NCI-H146 (cell line): ENCODE measurements around the gene RNF138.

Experiments
- DNase-seq: peaks from one replicate; lab custom pipeline; 2025; lab: John Stamatoyannopoulos, UW

RNF138 gene

GRCh38 chr18:32091724-32092421 lies at the start of gene RNF138:
Gene RNF138, plus strand, starts transcription at chr18:32091874. Its CDS starts 903 bp downstream, at chr18:32092777.
- peak; percentile 97 for DNase-seq

- DNase-seq = no peak
These were observed 49.3 kb upstream of the RNF138 start for GRCh38 chr18:32042337-32042736.

DNA sequence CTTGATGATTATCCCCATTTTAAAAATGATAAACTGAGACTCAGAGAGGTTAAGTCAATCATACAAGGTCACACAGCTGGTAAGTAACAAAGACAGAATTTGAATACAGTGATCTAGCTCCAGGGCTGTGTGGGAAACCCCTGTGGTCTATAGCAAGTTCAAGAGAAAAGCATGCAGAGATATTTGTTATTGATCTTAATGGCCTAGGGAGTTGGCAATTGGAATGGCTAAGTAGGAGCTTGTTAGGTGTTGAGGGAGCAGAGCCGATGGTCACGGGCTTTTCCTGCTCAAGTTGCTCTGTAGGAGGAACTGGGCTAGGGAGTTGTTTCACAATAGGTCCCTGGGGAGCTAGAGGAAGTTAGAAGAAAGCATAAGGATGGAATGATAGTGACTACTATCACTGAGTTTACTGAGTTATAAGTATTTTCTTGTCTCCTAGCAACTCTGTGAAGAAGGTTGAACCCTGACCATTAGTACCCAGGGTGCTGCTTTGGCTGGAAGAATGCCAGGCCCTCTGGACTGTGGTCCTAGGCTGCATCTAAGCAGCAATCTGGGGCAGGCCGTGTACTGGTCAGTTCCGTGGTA lies 43.1 kb upstream of the RNF138 start:
- no peak for DNase-seq

DNA sequence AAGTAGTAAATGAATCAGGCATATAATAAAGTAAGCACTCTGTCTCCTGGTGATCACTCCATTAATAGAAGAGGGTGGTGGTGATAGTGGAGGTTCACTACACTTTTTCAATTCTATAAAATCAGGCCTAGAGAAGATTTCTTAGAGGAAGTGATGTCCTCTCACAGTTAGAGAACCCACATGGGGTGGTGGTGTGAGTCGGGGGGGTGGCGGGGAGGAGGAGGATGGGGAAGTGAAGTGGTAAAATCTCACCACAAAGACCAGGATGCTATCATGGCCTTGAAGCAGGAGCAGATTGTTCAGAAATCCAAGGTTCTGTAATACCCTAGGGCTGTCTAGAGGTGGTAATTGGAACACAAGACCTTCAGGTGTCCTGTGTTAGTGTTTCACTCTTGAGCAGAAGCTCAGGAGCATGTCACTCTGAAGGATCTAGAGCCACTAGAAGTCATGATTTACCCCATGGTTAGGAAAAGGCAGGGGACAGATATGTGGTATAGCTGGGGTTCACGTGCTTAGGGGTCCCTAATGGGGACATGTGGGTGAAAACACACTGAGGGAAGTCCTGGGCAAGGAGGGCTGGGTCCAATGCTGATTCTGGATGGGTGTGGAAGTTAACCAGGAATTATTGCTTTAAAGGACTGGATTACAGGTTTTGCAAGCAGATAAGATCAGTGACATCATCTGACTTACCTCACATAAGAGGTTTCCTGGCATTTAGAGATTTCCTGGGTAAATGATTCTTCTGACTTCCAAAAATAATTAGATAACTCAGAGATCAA lies 42.1 kb upstream of the RNF138 start:
- no peak for DNase-seq

GRCh38 chr18:32056613-32057358 lies 34.9 kb upstream of the RNF138 start:
- no peak for DNase-seq

GRCh38 chr18:32057624-32058165 lies 34.0 kb upstream of the RNF138 start:
- no peak for DNase-seq

DNA sequence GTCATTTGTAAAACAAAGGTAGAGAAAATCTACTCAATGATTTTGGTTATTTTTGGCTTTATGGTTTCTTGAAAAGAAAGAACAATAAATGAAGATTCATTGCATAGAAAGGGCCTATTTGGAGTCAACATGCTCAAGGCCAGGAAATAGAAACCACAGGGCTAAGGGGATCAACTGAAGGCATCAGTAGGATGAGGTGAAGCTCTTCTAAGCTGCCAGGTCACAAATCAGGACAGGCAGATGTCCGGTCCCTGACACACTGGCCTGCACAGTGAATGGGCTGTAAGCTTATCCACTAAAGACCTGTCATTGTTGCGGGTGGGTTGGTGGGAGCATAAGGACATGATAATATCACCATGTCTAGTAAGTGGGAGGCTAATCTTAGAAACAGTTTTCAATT lies 31.6 kb upstream of the RNF138 start:
- no peak for DNase-seq

DNA sequence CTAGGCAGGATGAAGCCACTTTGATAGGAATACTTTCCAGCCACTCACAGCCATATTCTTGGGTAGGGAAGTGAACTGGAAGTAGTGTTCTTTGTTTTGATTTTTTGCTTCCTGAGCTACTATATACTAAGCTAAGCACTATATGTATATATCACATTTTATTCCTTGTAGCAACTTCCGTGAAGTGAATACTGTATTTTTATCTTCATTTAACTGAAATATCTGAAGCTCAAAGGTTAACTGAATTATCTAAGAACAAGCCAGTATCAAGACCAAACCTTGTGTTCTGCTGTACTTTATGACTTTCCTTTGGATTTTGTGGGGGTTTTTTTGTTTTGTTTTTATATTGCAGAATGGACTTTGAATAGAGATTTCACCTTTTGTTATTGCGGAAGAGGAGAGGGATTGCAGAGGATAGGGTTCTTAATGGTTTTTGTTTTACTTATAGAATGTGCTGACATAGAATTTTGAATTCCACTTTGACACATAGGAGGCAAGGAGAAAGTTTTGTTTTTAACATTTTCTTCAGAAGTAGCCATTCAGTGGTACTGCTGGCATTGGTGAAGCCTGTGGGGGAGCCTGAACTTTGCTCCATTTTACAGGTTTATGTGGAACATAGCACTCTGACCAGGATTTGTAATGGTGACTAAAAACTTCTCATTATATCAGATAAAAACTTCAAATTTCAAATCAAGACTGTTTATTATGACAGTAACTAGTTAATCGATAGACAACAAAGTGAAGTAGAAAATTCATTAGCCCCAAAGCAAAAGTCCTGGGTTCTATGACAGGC lies 24.1 kb upstream of the RNF138 start:
- DNase-seq = no peak

- no peak for DNase-seq
These were observed 19.4 kb upstream of the RNF138 start for GRCh38 chr18:32072321-32072720.

DNA sequence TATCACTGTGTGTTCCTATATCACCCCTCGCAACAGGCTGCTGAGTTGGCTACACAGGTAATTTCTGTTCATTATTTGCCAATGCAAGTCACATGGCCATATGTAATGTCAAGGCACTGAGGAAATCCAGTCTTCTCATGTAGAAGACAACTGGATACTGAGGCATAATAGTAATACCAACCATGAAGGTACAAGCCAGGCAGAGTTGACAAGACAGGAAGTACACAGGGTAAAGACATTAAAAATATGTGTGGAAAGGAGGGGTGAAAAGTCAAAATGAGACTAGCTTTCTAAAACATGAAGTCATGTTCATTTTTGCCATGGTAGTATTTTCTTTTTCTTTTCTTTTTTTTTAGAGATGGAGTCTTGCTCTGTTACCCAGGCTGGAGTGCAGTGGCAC lies 17.5 kb upstream of the RNF138 start:
- DNase-seq = no peak

DNA sequence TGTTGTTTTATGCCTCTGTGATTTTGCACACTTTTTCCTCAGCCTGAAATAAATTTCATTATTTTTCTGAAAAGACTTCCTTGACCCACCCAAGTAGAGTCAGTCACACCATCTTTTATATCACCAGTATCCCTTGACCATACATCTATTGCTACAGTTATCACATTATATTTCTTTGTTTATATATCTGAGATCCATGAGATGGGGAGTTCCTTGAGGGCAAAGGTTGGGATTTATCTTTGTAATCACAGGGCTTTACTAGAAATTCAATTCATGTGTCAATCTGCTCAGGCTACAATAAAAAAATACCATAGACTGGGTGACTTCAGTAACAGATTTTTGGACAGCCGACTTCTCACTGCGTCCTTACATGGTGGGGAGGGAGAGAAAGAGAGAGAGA lies 12.8 kb upstream of the RNF138 start:
- DNase-seq = no peak

DNA sequence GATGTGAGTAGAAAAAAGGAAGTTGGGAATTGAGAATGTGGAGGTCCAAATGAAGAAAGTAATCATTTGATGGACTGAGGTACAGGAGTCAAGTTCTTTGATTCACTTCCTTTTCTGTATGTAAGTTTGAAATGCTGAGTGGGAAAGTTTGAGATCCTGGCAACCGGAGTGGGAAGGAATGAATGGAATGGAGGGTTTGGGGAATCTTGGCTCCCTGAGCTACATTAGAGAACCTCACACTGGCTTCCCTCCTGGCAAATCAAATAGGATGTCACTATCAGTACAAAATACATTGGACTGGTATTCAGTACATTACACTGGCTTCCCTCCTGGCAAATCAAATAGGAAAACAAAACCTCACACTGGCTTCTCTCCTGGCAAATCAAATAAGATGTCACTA lies 9.8 kb upstream of the RNF138 start:
- DNase-seq = no peak

DNA sequence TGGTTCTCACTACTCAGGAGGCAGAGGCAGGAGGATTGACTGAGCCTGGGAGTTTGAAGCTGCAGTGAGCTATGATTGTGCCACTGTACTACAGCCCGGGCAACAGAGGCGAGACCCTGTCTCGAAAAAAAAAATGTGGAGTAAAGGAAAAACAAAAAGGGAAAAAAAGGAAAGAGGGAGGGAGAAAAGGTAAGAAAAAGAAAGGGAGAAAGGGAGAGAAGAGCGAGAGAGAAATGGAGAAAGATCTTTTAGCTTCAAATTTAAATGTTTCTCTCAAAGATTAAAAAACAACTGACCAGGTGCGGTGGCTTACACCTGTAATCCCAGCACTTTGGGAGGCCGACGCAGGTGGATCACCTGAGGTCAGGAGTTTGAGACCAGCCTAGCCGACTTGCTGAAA lies 7.9 kb upstream of the RNF138 start:
- DNase-seq = no peak

DNA sequence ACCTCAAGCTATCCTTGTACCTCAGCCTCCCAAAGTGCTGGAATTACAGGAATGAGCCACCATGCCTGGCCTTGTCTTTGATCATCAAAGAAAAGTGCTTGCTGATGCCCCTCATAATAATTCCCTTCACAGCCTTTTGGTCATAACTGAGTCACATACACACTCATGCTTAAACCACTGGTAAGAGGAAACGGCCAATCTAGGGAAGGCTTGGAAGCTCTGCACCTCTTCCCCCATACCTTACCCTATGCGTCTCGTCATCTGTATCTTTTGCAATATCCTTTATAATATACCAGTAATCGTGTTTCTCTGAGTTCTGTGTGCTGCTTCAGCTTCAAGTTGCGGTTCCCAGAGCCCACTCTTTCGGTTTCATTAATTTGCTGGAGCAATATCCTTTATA lies 4.8 kb upstream of the RNF138 start:
- no peak for DNase-seq

GRCh38 chr18:32090831-32091230 lies 843 bp upstream of the RNF138 start:
- peak; percentile 82 for DNase-seq

DNA sequence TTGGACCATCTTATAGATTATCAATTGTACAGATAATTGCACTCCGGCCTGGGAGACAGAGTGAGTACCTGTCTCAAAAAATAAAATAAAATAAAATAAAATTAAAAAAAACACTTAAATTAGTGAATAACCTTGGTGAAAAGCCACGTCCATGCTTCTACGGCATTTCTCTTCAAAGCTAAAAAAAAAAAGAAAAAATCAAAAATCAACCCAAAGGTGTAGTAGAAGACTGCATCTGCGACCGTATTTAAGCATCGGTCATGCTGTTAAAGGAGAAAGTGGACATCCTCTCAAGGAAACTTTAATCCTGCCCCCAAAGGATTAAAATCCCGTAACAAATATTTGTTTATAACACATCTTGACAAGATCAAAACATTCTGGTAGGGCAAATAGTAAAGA lies 350 bp upstream of the RNF138 start:
- DNase-seq = peak; percentile 67

GRCh38 chr18:32092422-32093101 lies 888 bp downstream of the RNF138 start:
- peak; percentile 100 for DNase-seq

GRCh38 chr18:32093102-32093511 lies 1.4 kb downstream of the RNF138 start:
- DNase-seq = peak; percentile 81

DNA sequence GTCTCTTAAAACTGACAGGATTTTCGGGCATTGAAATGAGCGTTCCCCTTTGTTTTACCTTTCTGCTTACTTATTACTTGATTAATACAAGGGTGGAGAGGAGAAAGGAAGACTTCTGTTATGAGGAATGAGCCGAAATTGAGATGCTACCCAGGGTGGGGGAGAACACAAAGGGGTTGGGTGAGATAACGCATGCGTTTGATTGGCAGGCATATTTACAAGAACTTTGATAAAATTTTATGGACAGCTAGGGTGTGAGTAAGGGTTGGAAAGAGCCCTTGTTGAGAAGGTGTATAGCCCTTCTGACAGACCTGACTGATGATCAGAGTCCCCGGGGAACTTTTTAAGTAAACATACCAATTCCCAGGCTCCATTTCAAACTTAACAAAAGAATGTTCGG lies 1.8 kb downstream of the RNF138 start:
- DNase-seq = peak; percentile 43

GRCh38 chr18:32095192-32095899 lies 3.7 kb downstream of the RNF138 start:
- DNase-seq = no peak
